Measurements from ENCODE around the gene LCORL. TPM values are rescaled to one million over a fixed set of nuclear protein-coding genes. Genes with fewer than 3 reads are reported as not detected.
"Not testable (repeated sequence)": the region's sequence is repeated elsewhere in the genome, so short reads cannot be mapped to it uniquely, and the experiment has no call there.

Gene LCORL
- total RNA-seq, 4 donors from 2014 or later = 26.4 to 45.9 (median 33.8) TPM

- H3K4me1 ChIP-seq = no peaks in the 10 kb centered on the region
- no peaks in the 10 kb centered on the region for H3K9me3 ChIP-seq
- no peak overlapping the region for H3K27ac ChIP-seq
- TF ChIP-seq, protein P1, sequence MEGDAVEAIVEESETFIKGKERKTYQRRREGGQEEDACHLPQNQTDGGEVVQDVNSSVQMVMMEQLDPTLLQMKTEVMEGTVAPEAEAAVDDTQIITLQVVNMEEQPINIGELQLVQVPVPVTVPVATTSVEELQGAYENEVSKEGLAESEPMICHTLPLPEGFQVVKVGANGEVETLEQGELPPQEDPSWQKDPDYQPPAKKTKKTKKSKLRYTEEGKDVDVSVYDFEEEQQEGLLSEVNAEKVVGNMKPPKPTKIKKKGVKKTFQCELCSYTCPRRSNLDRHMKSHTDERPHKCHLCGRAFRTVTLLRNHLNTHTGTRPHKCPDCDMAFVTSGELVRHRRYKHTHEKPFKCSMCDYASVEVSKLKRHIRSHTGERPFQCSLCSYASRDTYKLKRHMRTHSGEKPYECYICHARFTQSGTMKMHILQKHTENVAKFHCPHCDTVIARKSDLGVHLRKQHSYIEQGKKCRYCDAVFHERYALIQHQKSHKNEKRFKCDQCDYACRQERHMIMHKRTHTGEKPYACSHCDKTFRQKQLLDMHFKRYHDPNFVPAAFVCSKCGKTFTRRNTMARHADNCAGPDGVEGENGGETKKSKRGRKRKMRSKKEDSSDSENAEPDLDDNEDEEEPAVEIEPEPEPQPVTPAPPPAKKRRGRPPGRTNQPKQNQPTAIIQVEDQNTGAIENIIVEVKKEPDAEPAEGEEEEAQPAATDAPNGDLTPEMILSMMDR (IDR thresholded peaks at IDR 0.05) = peak in 1 of 6 experiments; percentile 27
- TF ChIP-seq POLR2A (IDR thresholded peaks at IDR 0.05) = no peak
- H3K36me3 ChIP-seq = no peaks in the 10 kb centered on the region
- no peak for DNase-seq
- no peak overlapping the region for H3K4me3 ChIP-seq (replicated peaks in 1 of 3)
- H3K27me3 ChIP-seq = no peaks in the 10 kb centered on the region
- WGBS, 2 donors = 47 to 50% methylated on average over 2 of the region's 2 CpGs
- intact Hi-C loops (cut with DNase I) = no loop called here
These were observed 21.2 kb upstream of the LCORL start for GRCh38 chr4:18042754-18043153.

GRCh38 chr4:18042012-18042411 lies 20.5 kb upstream of the LCORL start:
- 94 to 96% methylated on average over 1 of the region's 1 CpG for WGBS, 2 donors
- no peak for DNase-seq
- Histone ChIP-seq H3K36me3 (no peaks in the 10 kb centered on the region), H3K4me1 (no peaks in the 10 kb centered on the region), H3K4me3 (replicated peaks in 1 of 3) (no peak overlapping the region), H3K9me3 (no peaks in the 10 kb centered on the region), H3K27ac (no peak overlapping the region), H3K27me3 (no peaks in the 10 kb centered on the region)
- TF ChIP-seq, protein P1 (IDR thresholded peaks at IDR 0.05) = no peak
- intact Hi-C loops (cut with DNase I) = no loop called here

DNA sequence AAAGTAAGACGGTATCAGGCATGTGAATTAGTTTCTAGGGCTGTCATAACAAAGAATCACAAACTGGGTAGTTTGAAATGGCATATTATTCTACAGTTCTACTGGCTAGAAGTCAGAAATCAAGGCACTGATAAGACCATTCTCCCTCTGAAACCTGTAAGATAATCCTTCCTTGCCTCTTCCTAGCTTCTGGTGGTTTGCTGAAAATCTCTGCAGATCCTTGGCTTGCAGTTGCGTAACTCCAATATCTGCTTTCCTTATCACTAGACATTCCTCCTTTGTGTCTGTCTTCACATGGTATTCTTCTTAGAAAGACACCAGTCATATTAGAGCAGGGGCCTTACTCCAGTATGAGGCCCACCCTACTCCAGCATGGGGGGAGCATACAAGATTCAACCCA lies 19.6 kb upstream of the LCORL start:
- Histone ChIP-seq H3K9me3 (no peaks in the 10 kb centered on the region), H3K27me3 (no peaks in the 10 kb centered on the region), H3K27ac (no peak overlapping the region), H3K4me1 (no peaks in the 10 kb centered on the region), H3K4me3 (replicated peaks in 1 of 3) (no peak overlapping the region), H3K36me3 (no peaks in the 10 kb centered on the region)
- intact Hi-C loops (cut with DNase I) = no loop called here
- WGBS, 2 donors = 89% methylated on average over 2 of the region's 2 CpGs
- no peak for DNase-seq
- TF ChIP-seq, protein P1 (IDR thresholded peaks at IDR 0.05) = no peak
- TF ChIP-seq POLR2A (IDR thresholded peaks at IDR 0.05) = no peak

DNA sequence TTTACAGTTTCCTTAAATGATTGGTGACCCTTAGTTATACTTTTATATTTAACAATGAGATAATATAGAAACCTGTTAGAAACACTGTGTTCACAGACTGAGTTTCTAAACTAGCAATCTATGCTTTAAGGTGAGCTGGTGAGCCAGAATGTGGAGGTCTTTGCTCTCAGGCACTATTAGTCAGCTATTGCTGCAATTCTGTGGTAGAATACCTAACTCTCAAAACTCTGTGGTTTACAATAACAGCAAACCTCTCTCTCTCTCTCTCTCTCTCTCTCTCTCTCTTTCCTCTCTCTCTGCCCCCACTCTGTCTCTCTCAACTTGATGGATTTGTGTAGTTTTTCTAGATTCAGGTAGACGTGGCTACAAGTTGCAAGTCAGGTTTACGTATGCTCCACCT lies 17.6 kb upstream of the LCORL start:
- H3K27me3 ChIP-seq = no peaks in the 10 kb centered on the region
- DNase-seq = no peak
- no peaks in the 10 kb centered on the region for H3K9me3 ChIP-seq
- intact Hi-C loops (cut with DNase I) = no loop called here
- WGBS, 2 donors = 66 to 68% methylated on average over 2 of the region's 2 CpGs
- H3K4me1 ChIP-seq = no peaks in the 10 kb centered on the region
- no peak for TF ChIP-seq POLR2A (IDR thresholded peaks at IDR 0.05)
- TF ChIP-seq, protein P1 (IDR thresholded peaks at IDR 0.05) = no peak
- H3K36me3 ChIP-seq = no peaks in the 10 kb centered on the region
- H3K27ac ChIP-seq = no peak overlapping the region
- no peak overlapping the region for H3K4me3 ChIP-seq (replicated peaks in 1 of 3)

DNA sequence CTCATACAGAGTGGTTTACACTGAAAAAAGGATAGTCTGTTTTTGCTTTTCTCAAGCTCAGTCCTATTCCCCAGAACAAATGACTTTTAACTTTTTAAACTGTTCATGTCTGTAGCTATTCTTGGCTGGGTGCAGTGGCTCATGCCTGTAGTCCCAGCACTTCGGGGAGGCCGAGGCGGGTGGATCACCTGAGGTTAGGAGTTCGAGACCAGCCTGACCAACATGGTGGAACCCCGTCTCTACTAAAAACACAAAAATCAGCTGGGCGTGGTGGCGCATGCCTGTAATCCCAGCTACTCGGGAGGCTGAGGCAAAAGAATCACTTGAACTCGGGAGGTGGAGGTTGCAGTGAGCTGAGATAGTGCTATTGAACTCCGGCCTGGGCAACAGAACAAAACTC lies 14.8 kb upstream of the LCORL start:
- not testable (repeated sequence) for H3K27me3 ChIP-seq, DNase-seq
- 90 to 91% methylated on average over 10 of the region's 10 CpGs for WGBS, 2 donors

GRCh38 chr4:18034099-18034498 lies 12.5 kb upstream of the LCORL start:
- no peaks in the 10 kb centered on the region for H3K36me3 ChIP-seq

More for the DNA sequence above, 14.8 kb upstream of the LCORL start:
- H3K27ac ChIP-seq; H3K9me3 ChIP-seq; intact Hi-C loops (cut with DNase I); H3K36me3 ChIP-seq; H3K4me1 ChIP-seq; H3K4me3 ChIP-seq (replicated peaks in 1 of 3): not testable (repeated sequence)

More at GRCh38 chr4:18034099-18034498, 12.5 kb upstream of the LCORL start:
- Histone ChIP-seq H3K9me3 (no peaks in the 10 kb centered on the region), H3K27me3 (no peaks in the 10 kb centered on the region), H3K4me3 (replicated peaks in 1 of 3) (no peak overlapping the region), H3K27ac (no peak overlapping the region), H3K4me1 (no peaks in the 10 kb centered on the region)
- 70 to 80% methylated on average over 2 of the region's 2 CpGs for WGBS, 2 donors
- TF ChIP-seq, protein P1 (IDR thresholded peaks at IDR 0.05) = no peak
- TF ChIP-seq POLR2A (IDR thresholded peaks at IDR 0.05) = no peak
- DNase-seq = no peak
- intact Hi-C loops (cut with DNase I) = no loop called here

All from thyroid gland (tissue), 4 donors.